Astrocyte (in vitro differentiated cells and primary cell): Measurements from ENCODE around the gene LY9. TPM values are rescaled to one million over a fixed set of nuclear protein-coding genes. Genes with fewer than 3 reads are reported as not detected.

Experiments used
- DNase-seq: peaks from one replicate; pipeline ENCODE4 v3.0.0-alpha.2; 2010; ENCODE audit warnings: low read depth
- FAIRE-seq: peaks from 2 replicates; lab custom pipeline; 2011; peaks lifted over from hg19 to GRCh38; lab: Jason Lieb, UNC
- H2AFZ ChIP-seq: 2 replicates; pipeline ENCODE4 v1.6.0; 2012; ENCODE audit warnings: low read depth, low read length, inconsistent platforms
- H3K27ac ChIP-seq: 2 replicates; pipeline ENCODE4 v1.5.1; 2011; ENCODE audit warnings: low read depth, low read length, inconsistent platforms
- H3K27me3 ChIP-seq: 2 replicates; pipeline ENCODE4 v1.6.0; 2011; ENCODE audit warnings: low read length, inconsistent platforms; ENCODE audit not compliant: insufficient read depth
- H3K36me3 ChIP-seq: 2 replicates; pipeline ENCODE4 v1.5.1; 2011; ENCODE audit warnings: low read length, inconsistent platforms; ENCODE audit not compliant: insufficient read depth
- H3K4me1 ChIP-seq: 2 replicates; pipeline ENCODE4 v1.5.1; 2011; ENCODE audit warnings: low read length, inconsistent platforms; ENCODE audit not compliant: insufficient read depth
- H3K4me2 ChIP-seq: 2 replicates; pipeline ENCODE4 v1.6.0; 2012; ENCODE audit warnings: low read length, inconsistent platforms
- H3K4me3 ChIP-seq: 2 replicates; pipeline ENCODE4 v1.5.1; 2011; ENCODE audit warnings: low read depth, mild to moderate bottlenecking, low read length, inconsistent platforms; ENCODE audit not compliant: insufficient read depth
- H3K79me2 ChIP-seq: 2 replicates; pipeline ENCODE4 v1.6.0; 2012; ENCODE audit warnings: mild to moderate bottlenecking, low read length, inconsistent platforms; ENCODE audit not compliant: insufficient read depth
- H3K9ac ChIP-seq: 2 replicates; pipeline ENCODE4 v1.6.0; 2012; ENCODE audit warnings: mild to moderate bottlenecking, low read length, inconsistent platforms
- H3K9me3 ChIP-seq: 2 replicates; pipeline ENCODE4 v1.5.1; 2012; ENCODE audit warnings: low read depth, mild to moderate bottlenecking, low read length, inconsistent platforms; ENCODE audit not compliant: insufficient read depth
- H4K20me1 ChIP-seq: 2 replicates; pipeline ENCODE4 v1.6.0; 2012; ENCODE audit warnings: low read length, inconsistent platforms; ENCODE audit not compliant: insufficient read depth
- H3K27ac Mint-ChIP-seq: one replicate; pipeline ENCODE4 v1.8.0; 2021; ENCODE audit warnings: mild to moderate bottlenecking, mixed read lengths; ENCODE audit not compliant: unreplicated experiment
- H3K27me3 Mint-ChIP-seq: one replicate; pipeline ENCODE4 v1.8.0; 2021; ENCODE audit warnings: low read depth, mixed read lengths; ENCODE audit not compliant: unreplicated experiment
- H3K36me3 Mint-ChIP-seq: one replicate; pipeline ENCODE4 v1.8.0; 2021; ENCODE audit warnings: low read depth, mixed read lengths; ENCODE audit not compliant: unreplicated experiment
- H3K4me1 Mint-ChIP-seq: one replicate; pipeline ENCODE4 v1.8.0; 2021; ENCODE audit warnings: low read depth, mixed read lengths; ENCODE audit not compliant: unreplicated experiment
- H3K4me3 Mint-ChIP-seq: one replicate; pipeline ENCODE4 v1.8.0; 2021; ENCODE audit warnings: mild to moderate bottlenecking, moderate library complexity, mixed read lengths; ENCODE audit not compliant: unreplicated experiment
- H3K9me3 Mint-ChIP-seq: one replicate; pipeline ENCODE4 v1.8.0; 2021; ENCODE audit warnings: mild to moderate bottlenecking, mixed read lengths; ENCODE audit not compliant: unreplicated experiment
- EZH2 ChIP-seq: IDR thresholded peaks from 2 replicates; pipeline ENCODE4 v1.6.1; 2012; ENCODE audit warnings: mild to moderate bottlenecking, low read length, inconsistent platforms; ENCODE audit not compliant: insufficient read depth
- total RNA-seq: library from RNA; stranded (reverse); gene quantifications from 2 replicates; pipeline ENCODE4 v1.2.1, GENCODE V29; 2021
- TF ChIP-seq, protein P1 (sequence below): IDR thresholded peaks from 2 replicates; pipeline ENCODE4 v1.5.1; 2011; ENCODE audit warnings: low read depth, mild to moderate bottlenecking, inconsistent platforms, low read length, moderate library complexity; ENCODE audit not compliant: insufficient read depth

Gene LY9
- total RNA-seq, 1 donor from 2014 or later = not detected

DNA sequence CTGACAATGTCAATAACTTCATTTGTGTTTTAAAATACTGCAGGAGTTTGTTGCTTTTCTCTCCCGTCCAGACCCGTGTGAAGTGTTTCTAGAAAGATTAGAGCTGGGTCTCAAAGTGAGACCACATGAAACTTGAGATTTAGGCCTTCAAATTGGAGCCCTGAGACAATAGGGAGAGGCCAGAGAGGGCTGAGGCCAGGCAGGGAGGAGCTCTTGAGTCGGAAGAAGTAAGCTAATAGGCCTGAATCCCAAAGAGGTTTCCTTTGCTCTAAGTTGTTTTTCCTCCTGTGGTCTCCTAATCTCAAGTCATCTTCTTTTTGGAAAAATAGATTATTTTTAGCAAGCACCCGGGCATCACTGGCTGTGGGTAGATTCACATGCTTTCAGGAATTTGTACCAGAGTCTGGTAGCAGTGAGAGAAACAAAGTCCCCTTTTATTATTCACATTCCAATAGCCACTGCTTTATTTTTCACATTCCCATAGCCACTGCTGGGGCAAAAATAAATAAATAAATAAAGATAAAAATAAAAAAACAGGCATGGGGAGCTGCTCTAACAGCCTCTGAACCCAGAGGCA is 41.1 kb downstream of the LY9 start:
- DNase-seq = no peak

DNA sequence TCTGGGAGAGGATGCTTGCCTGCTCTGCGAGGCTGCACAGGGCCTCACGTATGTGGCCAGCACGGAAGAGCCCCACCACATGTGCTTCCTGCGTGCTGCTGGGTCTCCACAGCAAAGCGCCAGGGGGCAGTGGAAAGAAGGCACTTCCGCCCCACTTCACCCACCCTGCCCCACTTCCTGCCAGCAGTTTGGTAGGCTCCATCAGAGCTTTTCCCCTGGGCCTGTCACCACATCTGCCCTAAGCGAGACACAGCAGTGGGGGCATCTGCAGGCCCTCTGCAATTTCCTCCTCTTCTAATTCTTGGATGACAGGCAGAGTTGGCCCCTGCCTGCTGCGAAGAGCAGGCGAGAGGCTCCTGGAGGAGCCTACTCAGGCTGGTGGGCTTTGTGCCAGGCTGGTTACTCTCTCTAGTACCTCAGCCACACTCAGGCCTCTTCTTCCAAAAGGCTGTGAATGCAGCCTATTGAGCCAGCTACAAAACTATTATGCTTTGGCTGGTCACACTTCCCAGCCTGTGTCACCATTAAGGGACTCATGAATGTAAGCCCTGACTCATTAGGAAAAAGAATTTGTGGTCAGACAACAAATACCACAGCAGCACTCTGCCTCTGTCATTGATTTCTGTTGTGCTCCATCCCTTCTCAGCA is 41.7 kb downstream of the LY9 start:
- no peak overlapping the region for H3K4me3 Mint-ChIP-seq
- H3K9me3 ChIP-seq = no peaks in the 10 kb centered on the region
- peaks cover 3% of the 10 kb centered on the region for H3K4me1 ChIP-seq
- H3K36me3 Mint-ChIP-seq = no peaks in the 10 kb centered on the region
- H2AFZ ChIP-seq = no peak overlapping the region
- no peaks in the 10 kb centered on the region for H4K20me1 ChIP-seq
- H3K79me2 ChIP-seq = no peaks in the 10 kb centered on the region
- no peak overlapping the region for H3K4me2 ChIP-seq
- H3K27ac ChIP-seq = no peak overlapping the region
- no peaks in the 10 kb centered on the region for H3K27me3 ChIP-seq
- DNase-seq (peak; percentile 6), FAIRE-seq (no peak)
- H3K27me3 Mint-ChIP-seq = peaks cover 38% of the 10 kb centered on the region
- H3K9ac ChIP-seq = no peak overlapping the region
- H3K36me3 ChIP-seq = no peaks in the 10 kb centered on the region
- H3K9me3 Mint-ChIP-seq = no peaks in the 10 kb centered on the region
- H3K4me1 Mint-ChIP-seq = peaks cover 3% of the 10 kb centered on the region
- peak overlapping the region; percentile 56 for H3K27ac Mint-ChIP-seq
- TF ChIP-seq, protein P1, sequence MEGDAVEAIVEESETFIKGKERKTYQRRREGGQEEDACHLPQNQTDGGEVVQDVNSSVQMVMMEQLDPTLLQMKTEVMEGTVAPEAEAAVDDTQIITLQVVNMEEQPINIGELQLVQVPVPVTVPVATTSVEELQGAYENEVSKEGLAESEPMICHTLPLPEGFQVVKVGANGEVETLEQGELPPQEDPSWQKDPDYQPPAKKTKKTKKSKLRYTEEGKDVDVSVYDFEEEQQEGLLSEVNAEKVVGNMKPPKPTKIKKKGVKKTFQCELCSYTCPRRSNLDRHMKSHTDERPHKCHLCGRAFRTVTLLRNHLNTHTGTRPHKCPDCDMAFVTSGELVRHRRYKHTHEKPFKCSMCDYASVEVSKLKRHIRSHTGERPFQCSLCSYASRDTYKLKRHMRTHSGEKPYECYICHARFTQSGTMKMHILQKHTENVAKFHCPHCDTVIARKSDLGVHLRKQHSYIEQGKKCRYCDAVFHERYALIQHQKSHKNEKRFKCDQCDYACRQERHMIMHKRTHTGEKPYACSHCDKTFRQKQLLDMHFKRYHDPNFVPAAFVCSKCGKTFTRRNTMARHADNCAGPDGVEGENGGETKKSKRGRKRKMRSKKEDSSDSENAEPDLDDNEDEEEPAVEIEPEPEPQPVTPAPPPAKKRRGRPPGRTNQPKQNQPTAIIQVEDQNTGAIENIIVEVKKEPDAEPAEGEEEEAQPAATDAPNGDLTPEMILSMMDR = no peak
- TF ChIP-seq EZH2 = no peak
- H3K4me3 ChIP-seq = no peak overlapping the region

More for the DNA sequence above, 41.1 kb downstream of the LY9 start:
- Histone ChIP-seq H4K20me1 (no peaks in the 10 kb centered on the region), H3K36me3 (no peaks in the 10 kb centered on the region), H3K27me3 (no peaks in the 10 kb centered on the region), H3K27ac (no peak overlapping the region), H3K4me1 (peaks cover 3% of the 10 kb centered on the region), H3K4me2 (no peak overlapping the region), H3K4me3 (no peak overlapping the region), H2AFZ (no peak overlapping the region), H3K79me2 (no peaks in the 10 kb centered on the region), H3K9me3 (no peaks in the 10 kb centered on the region), H3K9ac (no peak overlapping the region)
- Mint-ChIP-seq H3K4me1 (peaks cover 3% of the 10 kb centered on the region), H3K27me3 (peaks cover 34% of the 10 kb centered on the region), H3K9me3 (no peaks in the 10 kb centered on the region), H3K27ac (no peak overlapping the region), H3K4me3 (no peak overlapping the region), H3K36me3 (no peaks in the 10 kb centered on the region)
- TF ChIP-seq, protein P1 = no peak
- no peak for TF ChIP-seq EZH2
- no peak for FAIRE-seq

DNA sequence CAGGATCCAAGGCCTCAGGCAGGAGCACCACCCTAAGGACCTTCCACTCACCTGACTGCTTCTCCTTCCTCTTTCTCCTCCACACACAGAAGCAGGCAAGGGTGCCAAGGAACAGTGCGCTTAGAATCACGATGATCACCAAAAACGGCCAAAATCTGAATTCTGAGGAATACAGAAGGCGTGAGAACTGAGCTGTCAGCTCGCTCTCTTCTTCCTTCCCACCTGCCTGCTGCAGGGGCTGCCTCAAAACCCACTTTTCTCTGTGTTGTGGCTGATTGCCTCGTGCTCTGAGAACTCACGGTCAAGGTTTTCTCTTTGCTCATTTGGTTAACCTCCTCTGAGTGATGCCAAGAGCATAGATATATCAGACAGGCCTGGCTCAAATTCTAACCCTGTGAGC is 42.9 kb downstream of the LY9 start:
- FAIRE-seq = no peak

More for the DNA sequence above, 42.9 kb downstream of the LY9 start:
- no peaks in the 10 kb centered on the region for H3K27me3 ChIP-seq
- TF ChIP-seq EZH2 = no peak
- TF ChIP-seq, protein P1 = no peak
- H3K4me1 ChIP-seq = peaks cover 3% of the 10 kb centered on the region
- Mint-ChIP-seq H3K27me3 (peaks cover 38% of the 10 kb centered on the region), H3K27ac (no peak overlapping the region), H3K36me3 (no peaks in the 10 kb centered on the region), H3K4me1 (peaks cover 3% of the 10 kb centered on the region), H3K4me3 (no peak overlapping the region), H3K9me3 (no peaks in the 10 kb centered on the region)
- no peak overlapping the region for H2AFZ ChIP-seq
- no peak for DNase-seq
- H3K27ac ChIP-seq = no peak overlapping the region
- no peaks in the 10 kb centered on the region for H4K20me1 ChIP-seq
- H3K4me3 ChIP-seq = no peak overlapping the region
- no peaks in the 10 kb centered on the region for H3K79me2 ChIP-seq
- no peak overlapping the region for H3K4me2 ChIP-seq
- no peak overlapping the region for H3K9ac ChIP-seq
- no peaks in the 10 kb centered on the region for H3K36me3 ChIP-seq
- no peaks in the 10 kb centered on the region for H3K9me3 ChIP-seq
